Memory B cell (primary cell): ENCODE measurements around the gene FAM171A1.

Experiments used
- ATAC-seq: fragments of 150-1000 bp; cut with Tn5 transposase; 2 replicates; pipeline ENCODE4 v1.10.0; 2021; ENCODE audit warnings: low read depth, mild to moderate bottlenecking, moderate library complexity
- DNase-seq, 2 donors: peaks; one replicate each; pipeline ENCODE4 v3.0.0; 2022; ENCODE audit warnings: low spot score in 2 of 2
- H3K27ac Mint-ChIP-seq: one replicate; pipeline ENCODE4 v1.8.0; 2022; ENCODE audit warnings: mild to moderate bottlenecking, moderate library complexity, mixed read lengths
- H3K27me3 Mint-ChIP-seq: one replicate; pipeline ENCODE4 v1.8.0; 2022; ENCODE audit warnings: mixed read lengths
- H3K36me3 Mint-ChIP-seq: one replicate; pipeline ENCODE4 v1.8.0; 2022; ENCODE audit warnings: mild to moderate bottlenecking, mixed read lengths
- H3K4me1 Mint-ChIP-seq: one replicate; pipeline ENCODE4 v1.8.0; 2022; ENCODE audit warnings: mixed read lengths
- H3K4me3 Mint-ChIP-seq: one replicate; pipeline ENCODE4 v1.8.0; 2022; ENCODE audit warnings: mild to moderate bottlenecking, moderate library complexity, mixed read lengths
- H3K9me3 Mint-ChIP-seq: one replicate; pipeline ENCODE4 v1.8.0; 2022; ENCODE audit warnings: mixed read lengths

The FAM171A1 gene

DNA sequence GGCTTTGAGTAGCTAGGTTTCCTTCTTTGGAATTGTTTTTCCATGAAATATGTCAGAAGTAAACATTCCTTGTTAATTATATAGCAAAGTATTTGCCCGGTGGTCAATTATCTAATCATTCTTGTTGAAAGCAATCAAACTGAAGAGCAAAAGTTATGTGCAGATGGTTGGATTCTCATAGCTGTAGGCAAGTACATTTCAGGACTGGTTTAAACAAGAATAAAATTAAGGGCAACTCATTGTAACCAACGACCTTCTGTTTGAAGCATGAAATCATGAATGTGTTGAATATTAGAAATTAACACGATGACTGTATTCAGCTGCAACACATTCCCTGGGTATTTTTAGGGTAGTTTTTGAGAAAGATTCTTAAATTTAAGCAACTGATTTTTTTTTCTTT, 140.8 kb downstream of the FAM171A1 start:
- DNase-seq: no peak
- no peaks in the 10 kb centered on the region for H3K36me3 Mint-ChIP-seq
- H3K9me3 Mint-ChIP-seq: peaks cover 6% of the 10 kb centered on the region
- H3K4me3 Mint-ChIP-seq: no peak overlapping the region
- H3K4me1 Mint-ChIP-seq: no peaks in the 10 kb centered on the region
- H3K27ac Mint-ChIP-seq: no peak overlapping the region
- ATAC-seq: no peak
- H3K27me3 Mint-ChIP-seq: peaks cover 14% of the 10 kb centered on the region

DNA sequence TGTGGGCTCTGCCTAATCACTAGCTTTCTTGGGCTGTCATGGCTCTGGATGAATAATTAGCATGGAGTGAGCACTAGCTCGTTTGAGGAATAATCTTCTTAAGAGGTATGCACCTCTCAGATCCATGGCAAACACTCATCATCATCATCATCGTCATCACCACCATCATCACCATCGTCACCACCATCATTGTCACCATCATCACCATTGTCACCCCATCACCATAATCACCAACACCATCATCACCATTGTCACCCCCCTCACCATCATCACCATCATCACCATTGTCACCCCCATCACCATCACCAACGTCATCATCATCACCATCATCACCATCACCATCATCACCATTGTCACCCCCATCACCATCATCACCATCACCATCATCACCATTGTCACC, 141.8 kb downstream of the FAM171A1 start:
- no peaks in the 10 kb centered on the region for H3K36me3 Mint-ChIP-seq
- no peaks in the 10 kb centered on the region for H3K4me1 Mint-ChIP-seq
- H3K9me3 Mint-ChIP-seq: peaks cover 11% of the 10 kb centered on the region
- H3K27ac Mint-ChIP-seq: no peak overlapping the region
- ATAC-seq (no peak), DNase-seq (no peak)
- no peak overlapping the region for H3K4me3 Mint-ChIP-seq
- peaks cover 13% of the 10 kb centered on the region for H3K27me3 Mint-ChIP-seq

DNA sequence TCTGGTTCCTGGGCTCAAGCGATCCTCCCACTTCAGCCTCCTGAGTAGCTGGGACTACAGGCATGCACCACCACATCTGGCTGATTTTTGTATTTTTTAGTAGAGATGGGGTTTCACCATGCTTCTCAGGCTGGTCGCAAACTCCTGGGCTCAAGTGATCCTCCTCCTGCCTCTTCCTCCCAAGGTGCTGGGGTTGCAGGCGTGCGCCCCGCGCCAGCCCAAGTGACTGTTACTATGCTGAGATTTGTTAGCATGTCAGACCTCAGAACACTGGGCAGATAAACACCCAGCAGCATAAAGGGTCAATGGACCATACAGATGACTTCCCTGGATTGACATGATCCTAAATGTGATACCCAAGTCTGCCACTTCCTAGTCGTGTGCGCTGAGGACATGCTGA, 142.7 kb downstream of the FAM171A1 start:
- Mint-ChIP-seq H3K4me1 (no peaks in the 10 kb centered on the region), H3K27ac (no peak overlapping the region), H3K9me3 (peaks cover 13% of the 10 kb centered on the region), H3K36me3 (peaks cover 2% of the 10 kb centered on the region), H3K4me3 (no peak overlapping the region), H3K27me3 (peaks cover 13% of the 10 kb centered on the region)
- ATAC-seq: no peak
- DNase-seq: no peak

DNA sequence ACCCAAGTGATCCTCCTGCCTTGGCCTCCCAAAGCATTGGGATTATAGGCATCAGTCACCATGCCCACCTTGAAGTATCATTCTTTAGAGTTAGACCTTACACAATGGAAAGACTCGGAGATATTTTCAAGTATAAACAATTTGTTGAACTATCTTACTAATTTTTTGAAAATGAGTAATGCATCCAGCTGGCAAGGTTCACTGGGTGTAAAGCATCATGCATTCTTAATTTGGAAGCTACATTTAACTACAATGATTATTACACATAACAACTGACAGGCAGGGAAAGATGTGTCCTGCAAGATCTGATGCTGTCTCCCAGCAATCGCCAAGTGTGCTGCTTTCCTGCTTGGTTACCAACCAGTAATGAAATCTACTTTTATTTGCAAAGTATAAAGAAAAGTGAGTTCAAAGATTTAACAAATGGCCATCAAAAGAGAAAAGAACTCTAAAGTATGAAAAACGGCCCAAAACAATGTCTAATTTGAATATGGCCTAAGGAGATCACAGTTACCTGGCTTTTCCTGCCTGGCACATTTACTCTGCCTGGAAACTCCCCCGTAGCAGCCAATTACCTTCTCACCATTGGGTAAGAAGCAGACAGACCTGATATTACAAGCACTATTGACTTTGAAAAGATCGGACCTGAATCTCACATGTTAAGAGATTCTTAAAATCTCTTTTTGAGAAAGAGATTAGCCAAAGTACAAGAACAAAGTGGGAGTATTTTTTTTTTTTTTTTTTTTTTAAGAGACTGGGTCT, 143.3 kb downstream of the FAM171A1 start:
- peaks cover 13% of the 10 kb centered on the region for H3K9me3 Mint-ChIP-seq
- H3K36me3 Mint-ChIP-seq: peaks cover 2% of the 10 kb centered on the region
- DNase-seq (no peak), ATAC-seq (no peak)
- H3K4me3 Mint-ChIP-seq: no peak overlapping the region
- H3K27me3 Mint-ChIP-seq: peaks cover 13% of the 10 kb centered on the region
- no peak overlapping the region for H3K27ac Mint-ChIP-seq
- H3K4me1 Mint-ChIP-seq: no peaks in the 10 kb centered on the region

DNA sequence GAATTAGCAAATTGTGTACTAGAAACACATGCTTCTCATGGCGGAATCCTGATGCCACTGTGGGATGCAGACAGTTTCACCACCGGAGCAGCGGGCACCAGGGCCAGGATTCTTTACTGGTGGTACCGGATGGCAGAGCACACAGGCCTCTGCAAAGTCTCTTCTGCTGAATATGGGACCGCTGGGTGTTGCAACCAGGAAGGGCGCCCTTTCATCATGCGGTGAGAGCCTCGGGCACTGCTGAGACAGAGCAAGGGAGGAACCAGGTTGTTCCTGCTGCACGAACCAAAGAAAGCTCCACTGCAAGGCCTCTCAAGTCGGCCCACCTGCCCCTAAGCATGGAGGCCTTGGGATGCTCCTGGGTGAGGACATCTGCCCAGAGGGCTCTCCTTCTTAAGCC, 145.6 kb downstream of the FAM171A1 start:
- H3K4me1 Mint-ChIP-seq: no peaks in the 10 kb centered on the region
- H3K4me3 Mint-ChIP-seq: no peak overlapping the region
- H3K36me3 Mint-ChIP-seq: peaks cover 2% of the 10 kb centered on the region
- H3K9me3 Mint-ChIP-seq: peaks cover 13% of the 10 kb centered on the region
- ATAC-seq: no peak
- DNase-seq: no peak
- H3K27ac Mint-ChIP-seq: no peak overlapping the region
- peaks cover 13% of the 10 kb centered on the region for H3K27me3 Mint-ChIP-seq

DNA sequence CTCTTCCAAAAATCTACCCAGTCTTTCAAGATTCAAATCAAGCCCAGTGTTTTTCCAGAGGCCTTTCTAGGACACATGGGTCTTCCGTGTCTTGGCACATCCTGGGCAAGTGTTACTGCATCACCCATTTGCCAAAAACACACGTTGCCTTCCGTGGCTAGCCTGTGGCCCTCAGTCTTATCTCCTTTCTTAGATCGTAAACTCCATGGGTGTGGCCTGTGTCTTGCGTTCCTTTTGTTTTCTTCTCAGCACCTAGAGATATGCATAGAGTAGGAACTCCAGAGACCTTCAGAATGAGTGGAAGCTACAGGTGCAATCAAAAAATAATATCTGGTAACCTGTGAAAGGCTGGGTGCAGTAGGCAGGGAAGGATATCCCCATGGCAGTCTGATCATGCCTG, 146.1 kb downstream of the FAM171A1 start:
- Mint-ChIP-seq H3K27me3 (peaks cover 13% of the 10 kb centered on the region), H3K27ac (no peak overlapping the region), H3K4me3 (no peak overlapping the region), H3K36me3 (peaks cover 2% of the 10 kb centered on the region), H3K9me3 (peaks cover 13% of the 10 kb centered on the region), H3K4me1 (no peaks in the 10 kb centered on the region)
- DNase-seq (no peak), ATAC-seq (no peak)

DNA sequence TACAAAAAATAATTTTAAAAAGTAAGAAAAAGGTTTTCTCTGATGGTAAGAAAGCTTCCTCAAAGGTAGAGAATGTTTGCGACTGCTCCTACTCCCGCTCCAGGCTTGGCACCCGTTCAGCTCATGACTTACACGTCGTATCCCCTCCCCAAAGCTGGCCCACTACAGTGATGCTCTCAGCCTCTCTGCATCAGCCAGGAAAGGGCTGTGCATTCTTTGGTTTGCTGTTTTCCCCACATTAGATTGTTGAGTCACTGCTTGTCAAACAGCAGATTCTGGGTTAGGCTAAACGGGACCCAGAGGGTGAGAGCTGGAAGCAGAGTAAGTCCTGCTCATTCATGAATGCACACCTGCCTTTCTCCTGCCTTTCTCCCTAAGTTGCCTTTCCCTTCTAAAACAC, 147.9 kb downstream of the FAM171A1 start:
- DNase-seq (no peak), ATAC-seq (no peak)
- H3K4me1 Mint-ChIP-seq: no peaks in the 10 kb centered on the region
- H3K9me3 Mint-ChIP-seq: peaks cover 8% of the 10 kb centered on the region
- no peak overlapping the region for H3K27ac Mint-ChIP-seq
- H3K27me3 Mint-ChIP-seq: peaks cover 8% of the 10 kb centered on the region
- no peak overlapping the region for H3K4me3 Mint-ChIP-seq
- peaks cover 2% of the 10 kb centered on the region for H3K36me3 Mint-ChIP-seq

DNA sequence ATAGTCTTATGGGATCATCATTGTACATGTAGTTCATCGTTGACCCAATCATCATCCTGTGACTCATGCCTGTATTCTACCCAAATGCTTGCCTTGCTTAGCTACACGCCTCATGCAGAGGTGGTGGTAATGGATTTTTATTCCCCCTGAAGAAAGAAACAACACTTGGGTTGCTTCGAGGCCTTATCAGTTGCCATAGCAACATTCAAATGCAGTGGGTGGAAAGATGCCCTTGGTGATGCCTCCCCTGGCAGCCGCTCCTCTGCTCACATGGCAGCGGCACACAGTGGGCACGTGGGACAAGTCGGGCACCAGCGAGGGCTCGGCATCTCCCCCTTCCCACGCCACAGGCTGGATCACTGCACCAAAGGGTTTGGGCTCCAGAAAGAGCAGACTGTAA, 148.6 kb downstream of the FAM171A1 start:
- ATAC-seq (no peak), DNase-seq (no peak)
- peaks cover 8% of the 10 kb centered on the region for H3K9me3 Mint-ChIP-seq
- H3K27me3 Mint-ChIP-seq: peaks cover 8% of the 10 kb centered on the region
- H3K27ac Mint-ChIP-seq: no peak overlapping the region
- peaks cover 2% of the 10 kb centered on the region for H3K36me3 Mint-ChIP-seq
- H3K4me1 Mint-ChIP-seq: no peaks in the 10 kb centered on the region
- H3K4me3 Mint-ChIP-seq: no peak overlapping the region

DNA sequence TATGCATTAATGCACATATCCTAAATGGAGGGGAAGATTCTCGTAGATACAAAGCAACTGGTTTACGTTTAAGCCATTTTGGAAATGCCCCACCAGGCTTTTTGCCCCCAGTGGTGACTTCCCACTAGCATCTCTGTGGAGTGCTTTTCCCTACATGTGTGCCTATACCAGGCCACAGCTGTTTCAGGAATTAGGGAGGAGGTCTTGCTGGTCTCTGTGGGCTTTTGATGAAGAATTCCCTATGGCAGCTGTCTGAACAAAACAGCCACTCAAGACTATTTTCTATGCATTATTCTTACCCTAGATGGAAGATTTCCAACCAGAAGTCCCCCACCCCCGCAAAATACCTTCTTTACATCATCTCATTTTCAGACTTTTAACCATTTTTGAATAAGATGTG, 150.6 kb downstream of the FAM171A1 start:
- H3K4me1 Mint-ChIP-seq: no peaks in the 10 kb centered on the region
- H3K4me3 Mint-ChIP-seq: no peak overlapping the region
- H3K9me3 Mint-ChIP-seq: peaks cover 8% of the 10 kb centered on the region
- DNase-seq (no peak), ATAC-seq (no peak)
- H3K36me3 Mint-ChIP-seq: peaks cover 2% of the 10 kb centered on the region
- H3K27me3 Mint-ChIP-seq: peaks cover 5% of the 10 kb centered on the region
- no peak overlapping the region for H3K27ac Mint-ChIP-seq

DNA sequence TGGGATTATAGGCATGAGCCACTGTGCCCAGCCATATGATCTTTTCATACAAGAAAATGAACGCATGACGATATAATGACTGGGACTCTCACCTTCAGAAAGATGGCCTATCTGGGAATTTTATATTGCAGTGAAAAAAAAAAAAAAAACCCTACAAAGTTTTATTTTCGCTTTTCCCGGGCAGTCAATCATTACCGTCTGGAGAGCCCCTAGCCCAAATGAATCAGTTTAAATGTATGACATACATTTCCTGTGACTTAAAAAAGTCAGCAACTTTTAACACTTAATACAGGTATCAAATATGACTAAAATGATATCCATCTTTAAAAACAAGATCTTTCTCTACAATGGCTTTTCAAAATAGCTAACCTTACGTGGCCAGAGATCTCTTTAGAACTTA, 154.4 kb downstream of the FAM171A1 start:
- no peaks in the 10 kb centered on the region for H3K36me3 Mint-ChIP-seq
- peaks cover 5% of the 10 kb centered on the region for H3K27me3 Mint-ChIP-seq
- ATAC-seq (no peak), DNase-seq (no peak)
- no peaks in the 10 kb centered on the region for H3K9me3 Mint-ChIP-seq
- no peaks in the 10 kb centered on the region for H3K4me1 Mint-ChIP-seq
- H3K4me3 Mint-ChIP-seq: no peak overlapping the region
- H3K27ac Mint-ChIP-seq: no peak overlapping the region

DNA sequence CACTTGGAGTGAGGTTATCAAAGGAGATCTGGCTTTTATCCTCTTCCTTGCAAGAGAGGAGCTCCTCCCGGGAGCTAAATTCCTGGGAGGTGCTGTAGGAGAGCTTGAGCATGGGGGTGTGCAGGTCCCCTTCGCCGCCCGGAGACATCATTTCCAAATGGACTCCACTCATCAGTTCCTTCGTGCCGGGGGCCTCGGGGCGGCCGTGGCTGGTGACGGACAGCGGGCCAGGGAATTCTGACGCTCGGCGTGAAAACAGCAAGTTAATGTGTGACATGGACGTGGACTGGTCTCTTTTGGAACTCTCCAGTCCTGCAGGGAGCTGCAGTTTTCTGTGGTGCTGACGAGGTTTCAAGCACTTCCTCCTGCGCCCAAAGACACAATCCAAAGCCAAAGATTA, 156.9 kb downstream of the FAM171A1 start:
- no peak for ATAC-seq
- no peak for DNase-seq
- no peaks in the 10 kb centered on the region for H3K4me1 Mint-ChIP-seq
- no peaks in the 10 kb centered on the region for H3K9me3 Mint-ChIP-seq
- peaks cover 2% of the 10 kb centered on the region for H3K27me3 Mint-ChIP-seq
- no peak overlapping the region for H3K4me3 Mint-ChIP-seq
- H3K36me3 Mint-ChIP-seq: no peaks in the 10 kb centered on the region
- H3K27ac Mint-ChIP-seq: no peak overlapping the region

DNA sequence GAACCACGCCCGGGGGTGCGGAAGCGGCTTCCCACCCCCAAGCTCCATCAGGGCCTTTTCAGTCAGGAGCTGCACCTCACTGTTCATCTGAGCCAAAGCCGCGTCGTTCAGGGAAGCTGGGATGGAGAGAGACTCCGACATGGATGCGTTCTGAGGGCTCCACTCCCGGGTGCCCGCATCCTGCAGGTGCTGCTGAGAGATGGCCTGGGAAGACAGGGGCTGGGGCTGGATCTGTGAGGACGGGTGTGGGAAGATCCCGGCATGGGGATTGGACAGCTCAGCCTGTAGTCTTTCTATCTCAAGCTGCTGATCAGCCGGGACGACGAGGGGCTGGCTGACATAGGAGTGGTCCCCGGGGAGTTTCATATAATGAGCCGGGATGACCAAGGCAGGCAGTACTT, 157.6 kb downstream of the FAM171A1 start:
- Mint-ChIP-seq H3K4me1 (peaks cover 6% of the 10 kb centered on the region), H3K27ac (no peak overlapping the region), H3K27me3 (no peaks in the 10 kb centered on the region), H3K9me3 (no peaks in the 10 kb centered on the region), H3K4me3 (no peak overlapping the region), H3K36me3 (no peaks in the 10 kb centered on the region)
- DNase-seq (no peak), ATAC-seq (no peak)

DNA sequence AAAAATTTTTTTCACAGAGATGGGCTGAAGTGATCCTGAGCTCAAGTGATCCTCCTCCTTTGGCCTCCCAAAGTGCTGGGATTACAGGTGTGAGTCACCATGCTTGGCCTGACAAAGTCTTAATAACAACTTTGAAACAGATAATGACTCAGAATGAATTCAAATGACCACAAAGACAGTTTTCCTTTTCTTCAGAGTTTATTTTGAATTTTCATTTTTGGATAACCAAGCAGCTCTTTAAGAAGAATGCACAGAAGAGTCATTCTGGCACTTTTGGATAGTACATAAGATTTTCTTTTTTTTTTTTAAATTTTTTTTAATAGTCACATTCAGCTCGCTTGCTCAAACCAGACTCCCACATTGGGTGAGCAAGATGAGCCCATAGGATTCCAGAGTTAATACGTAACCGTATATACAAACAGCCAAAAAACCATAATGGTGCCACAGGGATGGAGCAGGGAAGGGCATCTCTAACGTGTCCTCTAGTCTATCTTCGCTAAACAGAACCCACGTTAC, 159.6 kb downstream of the FAM171A1 start:
- Mint-ChIP-seq H3K27ac (no peak overlapping the region), H3K4me3 (no peak overlapping the region), H3K9me3 (no peaks in the 10 kb centered on the region), H3K27me3 (no peaks in the 10 kb centered on the region), H3K4me1 (peaks cover 10% of the 10 kb centered on the region), H3K36me3 (no peaks in the 10 kb centered on the region)
- no peak for DNase-seq
- no peak for ATAC-seq

DNA sequence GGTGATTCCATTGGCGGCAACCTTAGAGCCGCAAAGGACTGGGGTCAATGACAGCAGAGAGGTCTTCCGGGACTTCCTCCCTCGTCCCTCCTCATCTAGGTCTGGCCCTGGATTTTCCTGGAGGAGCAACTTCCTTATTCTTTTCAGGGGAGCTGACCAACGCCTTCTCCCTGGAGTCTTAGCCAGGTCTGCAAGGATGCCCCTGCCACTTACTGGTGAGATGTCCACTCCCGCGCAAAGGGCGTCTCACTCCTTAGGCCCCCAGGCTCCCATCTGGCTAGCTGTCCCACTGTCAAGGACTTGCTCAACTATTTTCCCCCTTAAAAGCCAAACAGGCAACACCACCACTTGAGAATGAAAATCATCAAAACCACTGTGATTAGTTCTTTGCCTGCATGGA, 160.6 kb downstream of the FAM171A1 start:
- Mint-ChIP-seq H3K9me3 (no peaks in the 10 kb centered on the region), H3K36me3 (no peaks in the 10 kb centered on the region), H3K27me3 (no peaks in the 10 kb centered on the region), H3K27ac (no peak overlapping the region), H3K4me1 (peaks cover 10% of the 10 kb centered on the region), H3K4me3 (no peak overlapping the region)
- DNase-seq (no peak), ATAC-seq (no peak)

DNA sequence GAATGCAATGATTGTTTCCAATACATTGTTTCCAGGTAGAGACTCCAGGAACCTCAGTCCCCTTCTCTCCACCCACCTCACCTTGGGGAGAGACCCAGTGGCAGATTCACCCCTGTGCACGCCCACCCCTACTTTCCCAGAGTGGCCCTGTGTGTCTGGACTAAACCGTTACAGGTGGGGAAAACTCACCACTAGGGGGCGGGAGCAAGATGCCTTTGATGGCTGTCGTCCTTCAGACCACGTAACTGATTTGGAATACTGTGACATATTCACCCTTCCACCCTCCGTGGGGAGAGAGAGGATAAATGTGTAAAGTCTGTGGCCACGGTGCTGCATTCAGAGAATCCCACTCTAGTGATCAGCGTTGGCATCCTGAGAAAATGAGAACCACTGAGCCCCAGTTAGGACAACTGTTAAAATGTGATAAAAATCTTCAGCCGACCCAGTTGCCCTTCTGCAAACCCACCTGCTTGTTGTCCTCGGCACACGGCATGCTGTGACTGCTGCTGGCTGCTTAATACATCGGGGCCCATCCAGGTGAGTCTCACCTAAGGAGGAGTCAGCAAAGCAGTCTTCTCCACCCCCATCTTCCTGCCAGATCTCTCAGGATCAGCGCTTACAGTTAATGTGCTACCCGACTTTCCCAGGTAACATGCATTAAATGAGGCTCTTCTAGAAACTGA, 161.1 kb downstream of the FAM171A1 start:
- ATAC-seq: peak; percentile 56
- Mint-ChIP-seq H3K27me3 (no peaks in the 10 kb centered on the region), H3K27ac (no peak overlapping the region), H3K9me3 (no peaks in the 10 kb centered on the region), H3K4me3 (no peak overlapping the region), H3K36me3 (no peaks in the 10 kb centered on the region), H3K4me1 (peaks cover 10% of the 10 kb centered on the region)
- peak; percentile 54 to 73 for DNase-seq
